HG03457 (cell line): ENCODE results near the gene SCTR.

Experiments used
- ATAC-seq: cut with Tn5 transposase; IDR thresholded peaks from one replicate; pipeline ENCODE4 v1.9.1; 2021; ENCODE audit warnings: moderate number of reproducible peaks; ENCODE audit not compliant: unreplicated experiment

The SCTR gene

GRCh38 chr2:119488245-119489214, 35.8 kb downstream of the SCTR start:
- ATAC-seq = no peak

GRCh38 chr2:119487434-119488244, 36.6 kb downstream of the SCTR start:
- ATAC-seq = peak; percentile 75

- no peak for ATAC-seq
Observed at GRCh38 chr2:119486886-119487285, 37.4 kb downstream of the SCTR start.

- ATAC-seq = no peak
Observed at GRCh38 chr2:119486196-119486827, 38.0 kb downstream of the SCTR start.

GRCh38 chr2:119485336-119486110, 38.8 kb downstream of the SCTR start:
- no peak for ATAC-seq

GRCh38 chr2:119484834-119485233, 39.4 kb downstream of the SCTR start:
- ATAC-seq = no peak

GRCh38 chr2:119483896-119484718, 40.2 kb downstream of the SCTR start:
- no peak for ATAC-seq

GRCh38 chr2:119483395-119483753, 40.9 kb downstream of the SCTR start:
- no peak for ATAC-seq

GRCh38 chr2:119482481-119483394, 41.5 kb downstream of the SCTR start:
- no peak for ATAC-seq

- ATAC-seq = no peak
Observed at GRCh38 chr2:119481501-119482455, 42.5 kb downstream of the SCTR start.

GRCh38 chr2:119480718-119481142, 43.6 kb downstream of the SCTR start:
- no peak for ATAC-seq

- no peak for ATAC-seq
Observed at GRCh38 chr2:119480184-119480583, 44.1 kb downstream of the SCTR start.

GRCh38 chr2:119478978-119479295, 45.3 kb downstream of the SCTR start:
- ATAC-seq = no peak

- ATAC-seq = no peak
Observed at GRCh38 chr2:119478188-119478977, 45.9 kb downstream of the SCTR start.

GRCh38 chr2:119477113-119477505, 47.2 kb downstream of the SCTR start:
- no peak for ATAC-seq

GRCh38 chr2:119476301-119477112, 47.8 kb downstream of the SCTR start:
- ATAC-seq = no peak
